K562 (cell line): ENCODE measurements around the gene MPL. TPM values are rescaled to one million over a fixed set of nuclear protein-coding genes. Genes with fewer than 3 reads are reported as not detected.

Experiments
- ARID2 ChIP-seq: fragments of 450-650 bp; IDR thresholded peaks from 2 replicates; pipeline ENCODE4 v1.6.1; 2017; ENCODE audit warnings: antibody characterized with exemption, mild to moderate bottlenecking
- ARNT ChIP-seq, 2 experiments: fragments of 450-650 bp; IDR thresholded peaks; 2 replicates each; pipeline ENCODE4 v1.6.1; 2016; ENCODE audit warnings: mild to moderate bottlenecking in 1 of 2
- ETV6 ChIP-seq, 3 experiments: fragments of 150-350 bp in 1 of 3; sonication (generic) in 1 of 3; formaldehyde crosslinking in 1 of 3; IDR thresholded peaks; 2 replicates each; pipeline versions ENCODE4 v1.6.1 to v1.8.0; 2014 to 2022; ENCODE audit warnings: borderline replicate concordance in 2 of 3, low read depth in 2 of 3, antibody characterized with exemption in 1 of 3, low read length in 1 of 3, mild to moderate bottlenecking in 1 of 3, missing genetic modification reagents in 1 of 3
- KDM2B ChIP-seq: fragments of 250-450 bp; sonication (Bioruptor Pico); IDR thresholded peaks from 2 replicates; pipeline ENCODE4 v1.8.0; 2021; ENCODE audit warnings: mild to moderate bottlenecking, moderate library complexity
- KDM5B ChIP-seq: fragments of 200-600 bp; sonication (generic); IDR thresholded peaks from 2 replicates; pipeline ENCODE4 v1.6.1; 2012; ENCODE audit warnings: low read depth, mild to moderate bottlenecking, moderate library complexity, low read length, control low read depth, inconsistent platforms; ENCODE audit not compliant: insufficient replicate concordance
- MAFK ChIP-seq: IDR thresholded peaks from 2 replicates; pipeline ENCODE4 v1.6.1; 2011; ENCODE audit warnings: low read length, improper control_type of control experiment
- NFATC3 ChIP-seq: fragments of 450-650 bp; IDR thresholded peaks from 2 replicates; pipeline ENCODE4 v1.6.1; 2017; ENCODE audit warnings: mild to moderate bottlenecking
- RAD51 ChIP-seq: fragments of 450-650 bp; IDR thresholded peaks from 2 replicates; pipeline ENCODE4 v1.7.1; 2016; ENCODE audit warnings: low read depth, mild to moderate bottlenecking, borderline replicate concordance
- SUPT5H ChIP-seq: fragments of 450-650 bp; IDR thresholded peaks from 2 replicates; pipeline ENCODE4 v1.6.1; 2016
- TAF9B ChIP-seq: fragments of 450-650 bp; IDR thresholded peaks from 2 replicates; pipeline ENCODE4 v1.6.1; 2018; ENCODE audit warnings: mild to moderate bottlenecking; ENCODE audit not compliant: partially characterized antibody
- U2AF2 ChIP-seq: fragments of 200-400 bp; formaldehyde crosslinking; optimal IDR thresholded peaks from 2 replicates; pipeline ENCODE3; 2017; ENCODE audit warnings: low read depth, mild to moderate bottlenecking, low read length
- YBX1 ChIP-seq: fragments of 450-650 bp; IDR thresholded peaks from 2 replicates; pipeline ENCODE4 v1.7.1; 2016; ENCODE audit warnings: mild to moderate bottlenecking
- ZEB2 ChIP-seq: fragments of 450-650 bp; IDR thresholded peaks from 2 replicates; pipeline ENCODE4 v1.6.1; 2016
- ZNF3 ChIP-seq: fragments of 250-450 bp; sonication (Bioruptor Pico); IDR thresholded peaks from 2 replicates; pipeline ENCODE4 v1.5.0; 2021; ENCODE audit warnings: mild to moderate bottlenecking, moderate library complexity
- ZNF75A ChIP-seq: fragments of 450-650 bp; formaldehyde crosslinking; IDR thresholded peaks from 2 replicates; pipeline ENCODE4 v1.4.0; 2020; ENCODE audit warnings: mild to moderate bottlenecking
- polyA plus RNA-seq, 8 experiments: library from polyadenylated mRNA; depleted of rRNA in 4 of 8; stranded (reverse) in 5 of 8; unstranded in 3 of 8; fragments of >200 nt; fragmentation: Nextera tagmentation in 2 of 8; fragmentation: Illumina TruSeq in 1 of 8; extraction: Ambion mirVana in 2 of 8; extraction: Trizol in 1 of 8; gene quantifications; 2 replicates each; pipeline versions ENCODE4 v1.2.1 to v1.2.3, GENCODE V29; 2011 to 2014; ENCODE audit warnings: inconsistent platforms in 1 of 8, missing spikeins in 1 of 8
- total RNA-seq, 7 experiments: library from RNA; depleted of rRNA in 6 of 7; stranded (reverse); fragments of >200 nt in 6 of 7; fragmentation: Illumina TruSeq in 2 of 7; extraction: Trizol in 2 of 7; gene quantifications; 2 replicates each; pipeline versions ENCODE4 v1.2.1 to v1.2.3, GENCODE V29; 2011 to 2021; ENCODE audit warnings: low replicate concordance in 1 of 7
- TF ChIP-seq, protein P1 (sequence below): sonication (generic); formaldehyde crosslinking; IDR thresholded peaks from 2 replicates; pipeline ENCODE4 v1.8.1; 2023; ENCODE audit warnings: mild to moderate bottlenecking, missing genetic modification reagents
- TF ChIP-seq, protein P2 (sequence below): fragments of 450-650 bp; IDR thresholded peaks from 2 replicates; pipeline ENCODE4 v1.6.1; 2016; ENCODE audit warnings: borderline replicate concordance
- TF ChIP-seq, protein P3 (sequence below): sonication (generic); formaldehyde crosslinking; IDR thresholded peaks from 2 replicates; pipeline ENCODE4 v1.8.0; 2023; ENCODE audit warnings: mild to moderate bottlenecking, missing genetic modification reagents
- TF ChIP-seq, protein P4 (sequence below): sonication (generic); formaldehyde crosslinking; IDR thresholded peaks from 2 replicates; pipeline ENCODE4 v1.4.0; 2020; ENCODE audit warnings: mild to moderate bottlenecking, missing genetic modification reagents

The MPL gene
- total and polyA plus RNA-seq, 9 of the 15 experiments (the other 6 are each of a cell fraction or from before 2014, with no cell fraction given), result not detected

DNA sequence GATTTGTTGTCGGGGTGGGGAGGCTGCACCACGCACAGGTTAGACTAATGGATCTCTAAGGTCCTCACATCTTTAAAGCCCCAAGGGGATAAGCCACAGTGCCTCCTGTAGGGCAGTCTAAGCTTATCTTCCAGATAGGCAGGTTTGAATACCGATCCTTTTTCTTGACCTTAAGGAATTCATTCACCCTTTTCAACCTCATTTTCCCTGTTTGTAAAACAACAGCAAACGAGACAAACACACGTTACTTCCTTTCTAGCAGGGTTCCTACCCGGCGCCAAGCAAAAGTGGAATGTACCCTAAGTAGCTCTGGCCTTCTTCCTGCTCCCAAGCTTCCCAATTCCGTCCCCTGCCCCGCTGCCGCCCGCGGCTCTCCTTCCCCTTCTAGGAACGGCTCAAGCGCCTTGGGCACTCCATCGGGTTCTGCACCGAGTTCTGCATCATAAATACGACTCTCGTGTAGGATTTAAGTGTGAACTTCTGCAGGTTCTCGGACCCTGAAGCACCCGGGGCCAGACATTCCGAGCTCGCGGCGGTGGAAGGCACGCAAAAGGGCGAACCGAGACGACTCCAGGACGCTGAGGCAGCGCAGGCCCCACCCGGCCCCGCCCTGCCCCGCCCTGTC, 20.6 kb downstream of the MPL start (continued):
- TF ChIP-seq, protein P1, sequence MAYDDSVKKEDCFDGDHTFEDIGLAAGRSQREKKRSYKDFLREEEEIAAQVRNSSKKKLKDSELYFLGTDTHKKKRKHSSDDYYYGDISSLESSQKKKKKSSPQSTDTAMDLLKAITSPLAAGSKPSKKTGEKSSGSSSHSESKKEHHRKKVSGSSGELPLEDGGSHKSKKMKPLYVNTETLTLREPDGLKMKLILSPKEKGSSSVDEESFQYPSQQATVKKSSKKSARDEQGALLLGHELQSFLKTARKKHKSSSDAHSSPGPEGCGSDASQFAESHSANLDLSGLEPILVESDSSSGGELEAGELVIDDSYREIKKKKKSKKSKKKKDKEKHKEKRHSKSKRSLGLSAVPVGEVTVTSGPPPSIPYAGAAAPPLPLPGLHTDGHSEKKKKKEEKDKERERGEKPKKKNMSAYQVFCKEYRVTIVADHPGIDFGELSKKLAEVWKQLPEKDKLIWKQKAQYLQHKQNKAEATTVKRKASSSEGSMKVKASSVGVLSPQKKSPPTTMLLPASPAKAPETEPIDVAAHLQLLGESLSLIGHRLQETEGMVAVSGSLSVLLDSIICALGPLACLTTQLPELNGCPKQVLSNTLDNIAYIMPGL (CRISPR knock-in tag), result 0 out of 2 replicates have a peak, but pooled peaks have one; percentile 73
- TF ChIP-seq KDM5B, result peak; percentile 78
- TF ChIP-seq, protein P2, sequence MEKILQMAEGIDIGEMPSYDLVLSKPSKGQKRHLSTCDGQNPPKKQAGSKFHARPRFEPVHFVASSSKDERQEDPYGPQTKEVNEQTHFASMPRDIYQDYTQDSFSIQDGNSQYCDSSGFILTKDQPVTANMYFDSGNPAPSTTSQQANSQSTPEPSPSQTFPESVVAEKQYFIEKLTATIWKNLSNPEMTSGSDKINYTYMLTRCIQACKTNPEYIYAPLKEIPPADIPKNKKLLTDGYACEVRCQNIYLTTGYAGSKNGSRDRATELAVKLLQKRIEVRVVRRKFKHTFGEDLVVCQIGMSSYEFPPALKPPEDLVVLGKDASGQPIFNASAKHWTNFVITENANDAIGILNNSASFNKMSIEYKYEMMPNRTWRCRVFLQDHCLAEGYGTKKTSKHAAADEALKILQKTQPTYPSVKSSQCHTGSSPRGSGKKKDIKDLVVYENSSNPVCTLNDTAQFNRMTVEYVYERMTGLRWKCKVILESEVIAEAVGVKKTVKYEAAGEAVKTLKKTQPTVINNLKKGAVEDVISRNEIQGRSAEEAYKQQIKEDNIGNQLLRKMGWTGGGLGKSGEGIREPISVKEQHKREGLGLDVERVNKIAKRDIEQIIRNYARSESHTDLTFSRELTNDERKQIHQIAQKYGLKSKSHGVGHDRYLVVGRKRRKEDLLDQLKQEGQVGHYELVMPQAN, result peak; percentile 55; the same call in 1 of the 2 replicates
- no peak for TF ChIP-seq ETV6 (IDR thresholded peaks at IDR 0.05; ENCODE audit: borderline replicate concordance in 1 of 2, low read depth in 2 of 2, low read length in 1 of 2)
- TF ChIP-seq ETV6 (CRISPR knock-in tag; IDR thresholded peaks at IDR 0.05; ENCODE audit: borderline replicate concordance), result no peak
- no peak for TF ChIP-seq MAFK
- no peak for TF ChIP-seq ZNF75A (CRISPR knock-in tag)
- TF ChIP-seq YBX1, result no peak
- peak; percentile 60; the same call in 1 of the 2 replicates for TF ChIP-seq NFATC3
- TF ChIP-seq, protein P3, sequence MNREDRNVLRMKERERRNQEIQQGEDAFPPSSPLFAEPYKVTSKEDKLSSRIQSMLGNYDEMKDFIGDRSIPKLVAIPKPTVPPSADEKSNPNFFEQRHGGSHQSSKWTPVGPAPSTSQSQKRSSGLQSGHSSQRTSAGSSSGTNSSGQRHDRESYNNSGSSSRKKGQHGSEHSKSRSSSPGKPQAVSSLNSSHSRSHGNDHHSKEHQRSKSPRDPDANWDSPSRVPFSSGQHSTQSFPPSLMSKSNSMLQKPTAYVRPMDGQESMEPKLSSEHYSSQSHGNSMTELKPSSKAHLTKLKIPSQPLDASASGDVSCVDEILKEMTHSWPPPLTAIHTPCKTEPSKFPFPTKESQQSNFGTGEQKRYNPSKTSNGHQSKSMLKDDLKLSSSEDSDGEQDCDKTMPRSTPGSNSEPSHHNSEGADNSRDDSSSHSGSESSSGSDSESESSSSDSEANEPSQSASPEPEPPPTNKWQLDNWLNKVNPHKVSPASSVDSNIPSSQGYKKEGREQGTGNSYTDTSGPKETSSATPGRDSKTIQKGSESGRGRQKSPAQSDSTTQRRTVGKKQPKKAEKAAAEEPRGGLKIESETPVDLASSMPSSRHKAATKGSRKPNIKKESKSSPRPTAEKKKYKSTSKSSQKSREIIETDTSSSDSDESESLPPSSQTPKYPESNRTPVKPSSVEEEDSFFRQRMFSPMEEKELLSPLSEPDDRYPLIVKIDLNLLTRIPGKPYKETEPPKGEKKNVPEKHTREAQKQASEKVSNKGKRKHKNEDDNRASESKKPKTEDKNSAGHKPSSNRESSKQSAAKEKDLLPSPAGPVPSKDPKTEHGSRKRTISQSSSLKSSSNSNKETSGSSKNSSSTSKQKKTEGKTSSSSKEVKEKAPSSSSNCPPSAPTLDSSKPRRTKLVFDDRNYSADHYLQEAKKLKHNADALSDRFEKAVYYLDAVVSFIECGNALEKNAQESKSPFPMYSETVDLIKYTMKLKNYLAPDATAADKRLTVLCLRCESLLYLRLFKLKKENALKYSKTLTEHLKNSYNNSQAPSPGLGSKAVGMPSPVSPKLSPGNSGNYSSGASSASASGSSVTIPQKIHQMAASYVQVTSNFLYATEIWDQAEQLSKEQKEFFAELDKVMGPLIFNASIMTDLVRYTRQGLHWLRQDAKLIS (CRISPR knock-in tag), result no peak
- peak; percentile 67; the same call in 1 of the 2 replicates for TF ChIP-seq ZEB2
- TF ChIP-seq TAF9B, result peak; percentile 27
- TF ChIP-seq KDM2B (CRISPR knock-in tag), result peak; percentile 38; the same call in 1 of the 2 replicates
- peak in 1 of 2 experiments; percentile 59; a peak in 2 of 4 replicates for TF ChIP-seq ARNT (IDR thresholded peaks at IDR 0.05)
- 0 out of 2 replicates have a peak, but pooled peaks have one; percentile 11 for TF ChIP-seq RAD51
- TF ChIP-seq, protein P4, sequence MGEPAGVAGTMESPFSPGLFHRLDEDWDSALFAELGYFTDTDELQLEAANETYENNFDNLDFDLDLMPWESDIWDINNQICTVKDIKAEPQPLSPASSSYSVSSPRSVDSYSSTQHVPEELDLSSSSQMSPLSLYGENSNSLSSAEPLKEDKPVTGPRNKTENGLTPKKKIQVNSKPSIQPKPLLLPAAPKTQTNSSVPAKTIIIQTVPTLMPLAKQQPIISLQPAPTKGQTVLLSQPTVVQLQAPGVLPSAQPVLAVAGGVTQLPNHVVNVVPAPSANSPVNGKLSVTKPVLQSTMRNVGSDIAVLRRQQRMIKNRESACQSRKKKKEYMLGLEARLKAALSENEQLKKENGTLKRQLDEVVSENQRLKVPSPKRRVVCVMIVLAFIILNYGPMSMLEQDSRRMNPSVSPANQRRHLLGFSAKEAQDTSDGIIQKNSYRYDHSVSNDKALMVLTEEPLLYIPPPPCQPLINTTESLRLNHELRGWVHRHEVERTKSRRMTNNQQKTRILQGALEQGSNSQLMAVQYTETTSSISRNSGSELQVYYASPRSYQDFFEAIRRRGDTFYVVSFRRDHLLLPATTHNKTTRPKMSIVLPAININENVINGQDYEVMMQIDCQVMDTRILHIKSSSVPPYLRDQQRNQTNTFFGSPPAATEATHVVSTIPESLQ (CRISPR knock-in tag), result peak; percentile 79
- TF ChIP-seq ARID2, result peak; percentile 33; the same call in 1 of the 2 replicates
- TF ChIP-seq SUPT5H, result peak; percentile 81
- no peak for TF ChIP-seq U2AF2
- TF ChIP-seq ZNF3, result no peak
